Adrenal gland (tissue), 12 donors: Measurements from ENCODE around the gene ADGB. TPM values are rescaled to one million over a fixed set of nuclear protein-coding genes. Genes with fewer than 3 reads are reported as not detected.

ENCODE experiments used
- DNase-seq, 7 donors: peaks; one replicate each; pipeline ENCODE4 v3.0.0-alpha.2; 2019 to 2020
- H3K27ac ChIP-seq, 5 donors: fragments of 200-600 bp; sonication (generic) in 4 of 5; 1 replicate in 3 of 5; 2 replicates in 2 of 5; pipeline versions ENCODE4 v1.5.1 to v1.8.0; 2016 to 2020; ENCODE audit warnings: mild to moderate bottlenecking in 1 of 5
- H3K27me3 ChIP-seq: fragments of 200-600 bp; 2 replicates; pipeline ENCODE4 v1.8.0; 2021
- H3K36me3 ChIP-seq, 2 donors: fragments of 200-600 bp; replicated peaks in 1 of 2; 1 replicate in 1 of 2; 2 replicates in 1 of 2; pipeline versions ENCODE4 v1.5.1 to v1.8.0; 2018 to 2022
- H3K4me1 ChIP-seq, 2 donors: fragments of 200-600 bp; replicated peaks in 1 of 2; 1 replicate in 1 of 2; 2 replicates in 1 of 2; pipeline versions ENCODE4 v1.5.1 to v1.8.0; 2018 to 2021
- H3K4me3 ChIP-seq, 4 donors: fragments of 200-600 bp; sonication (generic) in 3 of 4; one replicate each; pipeline ENCODE4 v1.5.1; 2016 to 2018
- H3K9me3 ChIP-seq, 3 donors: fragments of 200-600 bp; sonication (generic) in 1 of 3; replicated peaks in 1 of 3; 1 replicate in 2 of 3; 2 replicates in 1 of 3; pipeline versions ENCODE4 v1.5.1 to v1.8.0; 2016 to 2021
- POLR2A ChIP-seq, 2 donors: fragments of 450-650 bp; IDR thresholded peaks; one replicate each; pipeline ENCODE4 v1.6.1; 2017; ENCODE audit warnings: antibody characterized with exemption in 2 of 2, mild to moderate bottlenecking in 2 of 2, moderate library complexity in 1 of 2
- WGBS, 4 donors: extraction: QIAGEN DNeasy Blood & Tissue Kit in 2 of 4; methylation state at CpG; one replicate each; pipeline versions ENCODE4 v1.1.5 to v1.1.7; 2013 to 2017; 5-methylcytosine and 5-hydroxymethylcytosine counted together
- intact Hi-C, 2 donors: fragments of 100-400 bp; cut with DNase I; formaldehyde crosslinking; loops; one replicate each; pipeline versions ENCODE4 v1.14.1 to v1.15.0; 2022 to 2023
- polyA plus RNA-seq, 3 donors: library from polyadenylated mRNA; stranded (reverse); fragments of 200-250 nt in 2 of 3; fragments of 350-450 nt in 1 of 3; fragmentation: Illumina TruSeq in 1 of 3; extraction: RNeasy Lipid Tissue Mini Kit (QIAGEN cat#74804) in 1 of 3; gene quantifications; one replicate each; pipeline ENCODE4 v1.2.3, GENCODE V29; 2013 to 2014
- total RNA-seq, 9 donors: library from RNA; depleted of rRNA in 4 of 9; stranded (reverse); fragments of >200 nt in 4 of 9; fragments of 120-200 nt in 1 of 9; fragmentation: NEBNext Ultra II Directional in 1 of 9; extraction: Animal tissue kit (Norgen Biotek cat#: 25700) in 1 of 9; gene quantifications; one replicate each; pipeline versions ENCODE4 v1.1.0 to v1.2.4, GENCODE V29; 2013 to 2023
- TF ChIP-seq, protein P1 (sequence below), 6 experiments: fragments of 450-650 bp in 4 of 6; fragments of 200-600 bp in 2 of 6; sonication (generic) in 1 of 6; IDR thresholded peaks; 1 replicate in 5 of 6; 2 replicates in 1 of 6; pipeline versions ENCODE4 v1.5.1 to v1.8.0; 2016 to 2021; ENCODE audit warnings: antibody characterized with exemption in 6 of 6, mild to moderate bottlenecking in 2 of 6, moderate library complexity in 1 of 6
- donor health status: healthy with polysubstance abuse.
- donor health status: Bipolar disorder and iron deficiency.
- donor health status: DM: yes; HTN: yes; CAD: no.
- donor health status: DM: no; HTN: no; CAD: no.
- donor health status: DM: no; HTN: no; CAD: no.
- donor health status: DM: yes; HTN: yes; CAD: no.

The ADGB gene
- total and polyA plus RNA-seq, 12 donors: not detected

DNA sequence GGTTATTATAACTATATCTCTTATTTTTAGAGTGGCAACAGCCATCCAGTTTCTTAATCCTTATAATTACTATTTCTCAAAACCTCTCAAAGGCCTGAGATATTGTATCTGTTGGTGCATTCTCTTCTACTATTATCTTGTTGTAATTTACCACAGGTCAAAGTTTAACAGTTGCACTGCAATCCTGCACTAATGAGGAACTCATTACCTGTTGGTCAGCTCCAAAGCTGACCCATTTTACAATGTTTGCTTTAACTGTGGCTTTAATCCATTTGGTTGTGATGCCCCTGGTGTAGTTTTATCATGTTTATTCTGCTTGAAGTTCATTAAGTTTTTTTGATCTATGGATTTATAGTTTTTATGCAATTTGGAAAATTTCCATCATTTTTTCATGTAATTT is 6.3 kb upstream of the ADGB start:
- no peak overlapping the region for H3K27ac ChIP-seq
- H3K36me3 ChIP-seq: no peaks in the 10 kb centered on the region
- no peak for DNase-seq
- H3K9me3 ChIP-seq: no peaks in the 10 kb centered on the region
- H3K27me3 ChIP-seq: no peaks in the 10 kb centered on the region
- TF ChIP-seq, protein P1, sequence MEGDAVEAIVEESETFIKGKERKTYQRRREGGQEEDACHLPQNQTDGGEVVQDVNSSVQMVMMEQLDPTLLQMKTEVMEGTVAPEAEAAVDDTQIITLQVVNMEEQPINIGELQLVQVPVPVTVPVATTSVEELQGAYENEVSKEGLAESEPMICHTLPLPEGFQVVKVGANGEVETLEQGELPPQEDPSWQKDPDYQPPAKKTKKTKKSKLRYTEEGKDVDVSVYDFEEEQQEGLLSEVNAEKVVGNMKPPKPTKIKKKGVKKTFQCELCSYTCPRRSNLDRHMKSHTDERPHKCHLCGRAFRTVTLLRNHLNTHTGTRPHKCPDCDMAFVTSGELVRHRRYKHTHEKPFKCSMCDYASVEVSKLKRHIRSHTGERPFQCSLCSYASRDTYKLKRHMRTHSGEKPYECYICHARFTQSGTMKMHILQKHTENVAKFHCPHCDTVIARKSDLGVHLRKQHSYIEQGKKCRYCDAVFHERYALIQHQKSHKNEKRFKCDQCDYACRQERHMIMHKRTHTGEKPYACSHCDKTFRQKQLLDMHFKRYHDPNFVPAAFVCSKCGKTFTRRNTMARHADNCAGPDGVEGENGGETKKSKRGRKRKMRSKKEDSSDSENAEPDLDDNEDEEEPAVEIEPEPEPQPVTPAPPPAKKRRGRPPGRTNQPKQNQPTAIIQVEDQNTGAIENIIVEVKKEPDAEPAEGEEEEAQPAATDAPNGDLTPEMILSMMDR (IDR thresholded peaks at IDR 0.05): no peak
- no peak for TF ChIP-seq POLR2A (IDR thresholded peaks at IDR 0.05)
- no peaks in the 10 kb centered on the region for H3K4me1 ChIP-seq
- intact Hi-C loops: no loop called here
- no peak overlapping the region for H3K4me3 ChIP-seq

DNA sequence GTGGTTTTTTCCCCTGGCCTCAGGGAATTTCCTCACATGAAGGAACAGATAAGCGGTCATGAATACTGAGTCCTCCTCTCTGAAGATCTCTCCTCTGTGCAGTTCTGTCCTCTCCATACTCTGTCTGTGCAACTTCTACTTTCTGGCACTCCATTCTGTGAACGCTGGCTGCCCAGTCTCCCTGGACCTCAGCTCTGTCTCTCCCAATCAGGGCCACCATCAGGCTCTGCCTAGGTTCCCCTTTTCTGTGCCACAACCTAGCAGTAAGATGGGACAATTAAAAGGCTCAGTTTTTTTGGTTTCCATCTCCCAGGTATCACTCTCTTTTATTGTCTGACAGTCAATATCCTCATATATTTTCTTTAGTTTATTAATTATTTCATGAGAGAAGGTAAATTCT is 4.8 kb upstream of the ADGB start:
- Histone ChIP-seq H3K27me3 (no peaks in the 10 kb centered on the region), H3K4me3 (no peak overlapping the region), H3K9me3 (no peaks in the 10 kb centered on the region), H3K4me1 (no peaks in the 10 kb centered on the region), H3K36me3 (no peaks in the 10 kb centered on the region), H3K27ac (no peak overlapping the region)
- WGBS, 4 donors: 50 to 68% (median 63%) methylated on average over 2 of the region's 2 CpGs
- intact Hi-C loops: no loop called here
- no peak for TF ChIP-seq POLR2A (IDR thresholded peaks at IDR 0.05)
- TF ChIP-seq, protein P1 (IDR thresholded peaks at IDR 0.05): no peak
- DNase-seq: peak in 1 of 7 donors; percentile 16

DNA sequence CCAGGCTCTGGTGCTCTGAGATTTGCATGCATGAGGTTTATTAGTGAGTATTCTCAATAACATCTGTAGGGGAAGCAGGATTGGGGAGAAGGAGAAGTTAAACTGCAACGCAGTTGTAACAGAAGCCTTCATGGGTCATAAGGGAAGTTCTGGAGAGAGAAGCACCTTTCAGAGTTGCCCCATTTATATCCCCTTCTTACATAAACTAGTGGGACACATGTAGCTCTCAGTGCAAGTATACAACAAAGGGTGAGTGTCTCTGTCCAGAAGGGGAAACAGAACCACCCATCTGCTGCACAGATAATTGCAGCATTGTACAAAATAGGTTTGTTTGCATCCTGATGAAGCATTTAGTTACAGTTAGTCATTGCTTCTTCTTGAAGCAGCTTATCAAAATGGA is 4.3 kb upstream of the ADGB start:
- H3K36me3 ChIP-seq: no peaks in the 10 kb centered on the region
- no peaks in the 10 kb centered on the region for H3K9me3 ChIP-seq
- no peak for DNase-seq
- intact Hi-C loops: no loop called here
- 50 to 80% (median 69%) methylated on average over 1 of the region's 1 CpG for WGBS, 4 donors
- no peak overlapping the region for H3K27ac ChIP-seq
- H3K4me3 ChIP-seq: no peak overlapping the region
- no peaks in the 10 kb centered on the region for H3K27me3 ChIP-seq
- H3K4me1 ChIP-seq: no peaks in the 10 kb centered on the region
- TF ChIP-seq POLR2A (IDR thresholded peaks at IDR 0.05): no peak

DNA sequence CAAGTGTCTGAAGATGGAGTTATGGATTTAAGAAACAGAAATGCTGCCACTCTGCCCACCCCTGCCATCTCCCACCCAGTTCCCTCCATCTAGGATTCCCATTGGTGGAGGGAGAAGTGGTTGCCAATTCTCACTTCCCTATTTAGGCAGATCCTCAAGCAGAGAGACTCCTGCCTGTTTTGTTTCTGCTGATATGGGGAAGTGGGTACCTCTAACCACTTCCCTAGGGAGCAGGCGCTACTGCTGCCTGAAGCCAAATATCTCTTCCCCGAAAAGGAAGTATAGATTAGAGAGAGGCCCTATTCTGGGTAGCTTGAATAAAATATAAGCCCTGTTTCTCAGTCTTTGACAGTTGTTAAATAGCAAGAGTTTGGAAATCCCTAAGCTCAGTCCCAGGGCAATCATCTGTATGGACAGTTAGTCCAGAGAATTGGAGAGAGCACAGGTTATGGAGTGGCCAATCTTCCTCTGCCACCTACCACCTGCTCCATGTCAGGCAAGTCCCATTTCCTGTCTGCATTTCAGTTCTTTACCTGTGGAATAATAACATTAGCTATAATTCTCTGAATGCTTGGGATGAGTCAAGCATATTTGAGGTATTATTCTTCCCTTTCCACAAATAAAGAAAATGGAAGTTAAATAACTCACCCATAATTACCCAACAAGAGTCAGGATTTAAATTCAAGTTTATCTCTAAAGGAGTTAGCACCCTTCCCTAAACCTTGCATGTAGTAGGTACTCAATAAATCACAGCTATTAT is 2.6 kb upstream of the ADGB start:
- Histone ChIP-seq H3K9me3 (no peaks in the 10 kb centered on the region), H3K4me3 (no peak overlapping the region), H3K36me3 (no peaks in the 10 kb centered on the region), H3K27me3 (no peaks in the 10 kb centered on the region), H3K4me1 (no peaks in the 10 kb centered on the region), H3K27ac (no peak overlapping the region)
- intact Hi-C loops: no loop called here
- 61 to 74% (median 73%) methylated on average over 2 of the region's 2 CpGs for WGBS, 4 donors
- peak in 2 of 7 donors; percentile 20 to 24 for DNase-seq
- TF ChIP-seq, protein P1 (IDR thresholded peaks at IDR 0.05): no peak
- TF ChIP-seq POLR2A (IDR thresholded peaks at IDR 0.05): no peak

DNA sequence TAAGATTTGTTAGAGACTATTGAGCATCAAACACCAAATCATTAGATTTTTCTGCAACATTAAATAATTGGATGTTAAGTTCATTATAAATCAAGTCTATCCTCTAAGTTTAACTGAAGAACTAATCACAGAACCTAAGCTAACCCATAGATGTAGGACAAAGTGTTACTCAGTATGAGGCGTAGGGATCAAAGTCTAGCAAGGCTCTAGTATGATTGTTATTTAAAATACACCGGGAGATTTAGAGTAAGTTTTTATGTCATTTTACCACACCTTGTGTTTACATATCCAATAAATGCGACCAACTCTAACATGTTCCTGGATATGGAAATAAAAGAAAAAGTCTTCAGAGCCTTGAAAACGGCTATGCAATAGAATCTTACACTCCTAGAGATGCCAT is 2.6 kb downstream of the ADGB start:
- TF ChIP-seq, protein P1 (IDR thresholded peaks at IDR 0.05): no peak
- intact Hi-C loops: no loop called here

More for the DNA sequence above, 2.6 kb downstream of the ADGB start:
- H3K27ac ChIP-seq: no peak overlapping the region
- H3K27me3 ChIP-seq: no peaks in the 10 kb centered on the region
- H3K4me3 ChIP-seq: no peak overlapping the region
- WGBS, 4 donors: 63 to 72% (median 65%) methylated on average over 4 of the region's 4 CpGs
- H3K9me3 ChIP-seq: no peaks in the 10 kb centered on the region
- no peaks in the 10 kb centered on the region for H3K4me1 ChIP-seq
- H3K36me3 ChIP-seq: no peaks in the 10 kb centered on the region
- DNase-seq: no peak
